VCaP (cell line): ENCODE data around the gene RNU5D-1.

ENCODE experiments used
- H3K27ac ChIP-seq: fragments of 450-650 bp; 2 replicates; pipeline ENCODE4 v1.5.1; 2017
- TF ChIP-seq, protein P1 (sequence below): fragments of 450-650 bp; conservative IDR thresholded peaks from 2 replicates; pipeline ENCODE4 v1.5.1; 2017; ENCODE audit warnings: mild to moderate bottlenecking, moderate library complexity

RNU5D-1 gene

DNA sequence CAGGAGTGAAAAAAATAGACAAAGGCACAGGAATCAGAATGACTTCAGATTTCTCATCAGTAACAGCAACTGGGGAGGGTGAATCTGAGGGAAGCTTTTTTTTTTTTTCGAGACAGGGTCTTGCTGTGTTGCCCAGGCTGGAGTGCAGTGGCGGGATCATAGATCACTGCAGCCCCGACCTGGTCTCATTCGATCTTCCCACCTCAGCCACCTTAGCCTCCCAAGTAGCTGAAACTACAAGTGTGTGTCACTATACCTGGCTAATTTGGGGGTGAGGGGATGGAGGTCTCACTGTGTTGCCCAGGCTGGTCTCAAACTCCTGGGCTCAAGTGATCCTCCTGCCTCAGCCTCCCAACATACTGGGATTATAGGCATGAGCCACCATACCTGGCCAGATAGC, 45.8 kb downstream of the RNU5D-1 start:
- TF ChIP-seq, protein P1, sequence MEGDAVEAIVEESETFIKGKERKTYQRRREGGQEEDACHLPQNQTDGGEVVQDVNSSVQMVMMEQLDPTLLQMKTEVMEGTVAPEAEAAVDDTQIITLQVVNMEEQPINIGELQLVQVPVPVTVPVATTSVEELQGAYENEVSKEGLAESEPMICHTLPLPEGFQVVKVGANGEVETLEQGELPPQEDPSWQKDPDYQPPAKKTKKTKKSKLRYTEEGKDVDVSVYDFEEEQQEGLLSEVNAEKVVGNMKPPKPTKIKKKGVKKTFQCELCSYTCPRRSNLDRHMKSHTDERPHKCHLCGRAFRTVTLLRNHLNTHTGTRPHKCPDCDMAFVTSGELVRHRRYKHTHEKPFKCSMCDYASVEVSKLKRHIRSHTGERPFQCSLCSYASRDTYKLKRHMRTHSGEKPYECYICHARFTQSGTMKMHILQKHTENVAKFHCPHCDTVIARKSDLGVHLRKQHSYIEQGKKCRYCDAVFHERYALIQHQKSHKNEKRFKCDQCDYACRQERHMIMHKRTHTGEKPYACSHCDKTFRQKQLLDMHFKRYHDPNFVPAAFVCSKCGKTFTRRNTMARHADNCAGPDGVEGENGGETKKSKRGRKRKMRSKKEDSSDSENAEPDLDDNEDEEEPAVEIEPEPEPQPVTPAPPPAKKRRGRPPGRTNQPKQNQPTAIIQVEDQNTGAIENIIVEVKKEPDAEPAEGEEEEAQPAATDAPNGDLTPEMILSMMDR, result no peak
- H3K27ac ChIP-seq, result no peak overlapping the region

DNA sequence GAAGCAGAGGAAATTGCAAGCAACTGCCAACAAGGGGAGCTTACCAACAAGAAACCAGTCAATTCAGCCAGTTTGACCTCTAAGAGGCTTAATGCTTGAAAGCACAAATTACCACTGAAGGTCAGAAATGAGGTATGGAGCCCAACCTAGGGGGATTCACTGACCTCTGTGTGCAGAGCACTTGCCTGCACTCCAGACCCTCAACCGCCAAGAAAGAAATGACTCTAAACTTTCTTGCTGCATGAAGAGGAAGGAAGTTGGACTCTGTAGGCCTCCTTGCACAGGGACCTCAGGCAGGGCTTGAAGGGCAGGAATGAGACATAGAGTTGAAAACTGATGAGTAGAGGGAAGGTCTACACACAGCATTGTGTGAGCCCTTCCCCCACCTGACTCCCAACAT, 46.4 kb downstream of the RNU5D-1 start:
- no peak overlapping the region for H3K27ac ChIP-seq
- TF ChIP-seq, protein P1, result no peak

DNA sequence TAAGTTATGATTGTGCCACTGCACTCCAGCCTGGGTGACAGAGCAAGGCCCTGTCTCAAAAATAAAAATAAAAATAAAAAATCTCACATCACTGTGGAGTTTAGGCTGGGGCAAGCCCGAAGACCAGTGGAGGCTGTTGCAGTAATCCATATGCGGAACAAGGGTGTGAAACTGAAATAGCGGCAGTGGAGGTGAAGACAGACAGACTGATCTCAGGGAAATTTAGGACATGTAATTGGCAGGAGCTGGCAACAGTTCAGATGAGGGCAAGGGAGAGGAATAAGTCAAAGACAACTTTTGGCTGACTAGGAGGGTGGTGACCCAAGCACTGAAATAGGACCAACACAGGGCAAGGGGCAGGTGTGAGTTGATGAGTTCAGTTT, 48.1 kb downstream of the RNU5D-1 start:
- TF ChIP-seq, protein P1, result no peak
- H3K27ac ChIP-seq, result no peak overlapping the region

GRCh38 chr1:44681905-44682882, 48.8 kb downstream of the RNU5D-1 start:
- H3K27ac ChIP-seq, result no peak overlapping the region

More at GRCh38 chr1:44681905-44682882, 48.8 kb downstream of the RNU5D-1 start:
- TF ChIP-seq, protein P1, result no peak
